H1 (cell line): Measurements from ENCODE around the gene KLHL41. TPM values are rescaled to one million over a fixed set of nuclear protein-coding genes. Genes with fewer than 3 reads are reported as not detected.

Experiments used
- GTF2F1 ChIP-seq: IDR thresholded peaks from 2 replicates; pipeline ENCODE4 v1.6.1; 2012; ENCODE audit warnings: low read depth, low read length, improper control_type of control experiment, borderline replicate concordance
- KDM5A ChIP-seq: fragments of 200-600 bp; IDR thresholded peaks from 2 replicates; pipeline ENCODE4 v1.7.1; 2012; ENCODE audit warnings: mild to moderate bottlenecking, low read length, inconsistent platforms, mixed read lengths
- MAFK ChIP-seq: IDR thresholded peaks from 2 replicates; pipeline ENCODE4 v1.6.1; 2012; ENCODE audit warnings: low read depth, mild to moderate bottlenecking, improper control_type of control experiment, low read length
- RXRA ChIP-seq: IDR thresholded peaks from 2 replicates; pipeline ENCODE4 v1.6.1; 2011; ENCODE audit warnings: low read depth, mild to moderate bottlenecking, low read length, moderate library complexity; ENCODE audit not compliant: insufficient read depth
- SP4 ChIP-seq: IDR thresholded peaks from 2 replicates; pipeline ENCODE4 v1.6.1; 2012; ENCODE audit warnings: low read length, inconsistent platforms
- ZNF274 ChIP-seq: IDR thresholded peaks from 2 replicates; pipeline ENCODE4 v1.7.0; 2012; ENCODE audit warnings: low read length, borderline replicate concordance; ENCODE audit errors: extremely low read depth
- polyA plus RNA-seq, 7 experiments: library from polyadenylated mRNA; depleted of rRNA in 3 of 7; stranded (reverse) in 5 of 7; unstranded in 2 of 7; fragments of >200 nt in 5 of 7; fragments of 200-250 nt in 2 of 7; gene quantifications; 1 replicate in 5 of 7; 2 replicates in 1 of 7; 4 replicates in 1 of 7; pipeline versions ENCODE4 v1.2.1 to v1.2.3, GENCODE V29; 2011 to 2013; ENCODE audit warnings: missing spikeins in 2 of 7, mixed read lengths in 2 of 7
- total RNA-seq: library from RNA; stranded (reverse); fragmentation: NEBNext Ultra II Directional; extraction: Animal tissue kit (Norgen Biotek cat#: 25700); gene quantifications from 2 replicates; pipeline ENCODE4 v1.2.1, GENCODE V29; 2021
- TF ChIP-seq, protein P1 (sequence below): fragments of 300-600 bp; sonication (generic); IDR thresholded peaks from 2 replicates; pipeline ENCODE4 v1.7.1; 2012; ENCODE audit warnings: low read length, moderate library complexity, mild to moderate bottlenecking, inconsistent platforms; ENCODE audit not compliant: insufficient replicate concordance
- TF ChIP-seq, protein P2 (sequence below), 3 experiments: IDR thresholded peaks; 1 replicate in 2 of 3; 2 replicates in 1 of 3; pipeline versions ENCODE4 v1.5.1 to v1.6.1; 2011; ENCODE audit warnings: low read length in 3 of 3, mild to moderate bottlenecking in 3 of 3, inconsistent platforms in 2 of 3, low read depth in 1 of 3, moderate library complexity in 1 of 3; ENCODE audit not compliant: insufficient read depth in 1 of 3; ENCODE audit errors: control extremely low read depth in 1 of 3

Gene KLHL41
- total and polyA plus RNA-seq, 2 of the 8 experiments (the other 6 are each of a cell fraction or from before 2014, with no cell fraction given) = not detected

DNA sequence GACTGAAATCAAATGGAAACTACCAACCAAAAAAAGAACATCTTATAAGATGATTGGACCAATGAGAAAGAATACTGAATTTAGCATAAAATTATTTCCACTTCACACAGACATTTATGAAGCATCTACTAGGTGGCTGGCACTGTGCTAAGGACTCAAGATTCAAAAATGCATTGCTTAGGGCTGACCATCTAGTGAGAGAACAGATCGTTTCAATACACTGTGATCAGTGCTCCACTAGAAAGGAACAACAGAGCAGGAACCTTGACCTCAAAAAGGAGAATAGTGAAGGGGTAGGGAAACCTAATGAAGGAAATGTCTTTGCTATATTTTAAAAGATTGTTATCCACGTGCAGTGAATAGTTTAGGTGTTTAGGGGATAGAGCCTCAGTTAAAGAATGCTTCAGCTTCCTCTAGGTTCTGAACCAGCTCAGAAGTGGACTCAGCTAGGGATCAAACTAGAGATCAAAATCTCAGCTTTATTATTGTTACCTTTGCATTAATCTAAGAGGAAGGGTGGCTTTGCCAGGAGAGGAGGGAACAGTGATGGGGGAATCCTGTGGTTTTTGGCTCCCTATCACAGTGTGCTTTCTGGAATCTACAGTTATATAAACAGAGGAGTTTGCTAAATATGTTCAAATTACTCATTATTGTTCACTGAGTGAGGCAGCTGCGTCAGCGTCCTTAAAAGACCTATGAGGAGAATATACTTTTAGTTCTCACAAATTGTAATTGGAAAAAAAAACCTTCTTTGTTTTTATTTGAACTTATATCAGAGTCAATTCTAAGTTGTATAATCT lies 46.4 kb upstream of the KLHL41 start (continued):
- TF ChIP-seq, protein P1, sequence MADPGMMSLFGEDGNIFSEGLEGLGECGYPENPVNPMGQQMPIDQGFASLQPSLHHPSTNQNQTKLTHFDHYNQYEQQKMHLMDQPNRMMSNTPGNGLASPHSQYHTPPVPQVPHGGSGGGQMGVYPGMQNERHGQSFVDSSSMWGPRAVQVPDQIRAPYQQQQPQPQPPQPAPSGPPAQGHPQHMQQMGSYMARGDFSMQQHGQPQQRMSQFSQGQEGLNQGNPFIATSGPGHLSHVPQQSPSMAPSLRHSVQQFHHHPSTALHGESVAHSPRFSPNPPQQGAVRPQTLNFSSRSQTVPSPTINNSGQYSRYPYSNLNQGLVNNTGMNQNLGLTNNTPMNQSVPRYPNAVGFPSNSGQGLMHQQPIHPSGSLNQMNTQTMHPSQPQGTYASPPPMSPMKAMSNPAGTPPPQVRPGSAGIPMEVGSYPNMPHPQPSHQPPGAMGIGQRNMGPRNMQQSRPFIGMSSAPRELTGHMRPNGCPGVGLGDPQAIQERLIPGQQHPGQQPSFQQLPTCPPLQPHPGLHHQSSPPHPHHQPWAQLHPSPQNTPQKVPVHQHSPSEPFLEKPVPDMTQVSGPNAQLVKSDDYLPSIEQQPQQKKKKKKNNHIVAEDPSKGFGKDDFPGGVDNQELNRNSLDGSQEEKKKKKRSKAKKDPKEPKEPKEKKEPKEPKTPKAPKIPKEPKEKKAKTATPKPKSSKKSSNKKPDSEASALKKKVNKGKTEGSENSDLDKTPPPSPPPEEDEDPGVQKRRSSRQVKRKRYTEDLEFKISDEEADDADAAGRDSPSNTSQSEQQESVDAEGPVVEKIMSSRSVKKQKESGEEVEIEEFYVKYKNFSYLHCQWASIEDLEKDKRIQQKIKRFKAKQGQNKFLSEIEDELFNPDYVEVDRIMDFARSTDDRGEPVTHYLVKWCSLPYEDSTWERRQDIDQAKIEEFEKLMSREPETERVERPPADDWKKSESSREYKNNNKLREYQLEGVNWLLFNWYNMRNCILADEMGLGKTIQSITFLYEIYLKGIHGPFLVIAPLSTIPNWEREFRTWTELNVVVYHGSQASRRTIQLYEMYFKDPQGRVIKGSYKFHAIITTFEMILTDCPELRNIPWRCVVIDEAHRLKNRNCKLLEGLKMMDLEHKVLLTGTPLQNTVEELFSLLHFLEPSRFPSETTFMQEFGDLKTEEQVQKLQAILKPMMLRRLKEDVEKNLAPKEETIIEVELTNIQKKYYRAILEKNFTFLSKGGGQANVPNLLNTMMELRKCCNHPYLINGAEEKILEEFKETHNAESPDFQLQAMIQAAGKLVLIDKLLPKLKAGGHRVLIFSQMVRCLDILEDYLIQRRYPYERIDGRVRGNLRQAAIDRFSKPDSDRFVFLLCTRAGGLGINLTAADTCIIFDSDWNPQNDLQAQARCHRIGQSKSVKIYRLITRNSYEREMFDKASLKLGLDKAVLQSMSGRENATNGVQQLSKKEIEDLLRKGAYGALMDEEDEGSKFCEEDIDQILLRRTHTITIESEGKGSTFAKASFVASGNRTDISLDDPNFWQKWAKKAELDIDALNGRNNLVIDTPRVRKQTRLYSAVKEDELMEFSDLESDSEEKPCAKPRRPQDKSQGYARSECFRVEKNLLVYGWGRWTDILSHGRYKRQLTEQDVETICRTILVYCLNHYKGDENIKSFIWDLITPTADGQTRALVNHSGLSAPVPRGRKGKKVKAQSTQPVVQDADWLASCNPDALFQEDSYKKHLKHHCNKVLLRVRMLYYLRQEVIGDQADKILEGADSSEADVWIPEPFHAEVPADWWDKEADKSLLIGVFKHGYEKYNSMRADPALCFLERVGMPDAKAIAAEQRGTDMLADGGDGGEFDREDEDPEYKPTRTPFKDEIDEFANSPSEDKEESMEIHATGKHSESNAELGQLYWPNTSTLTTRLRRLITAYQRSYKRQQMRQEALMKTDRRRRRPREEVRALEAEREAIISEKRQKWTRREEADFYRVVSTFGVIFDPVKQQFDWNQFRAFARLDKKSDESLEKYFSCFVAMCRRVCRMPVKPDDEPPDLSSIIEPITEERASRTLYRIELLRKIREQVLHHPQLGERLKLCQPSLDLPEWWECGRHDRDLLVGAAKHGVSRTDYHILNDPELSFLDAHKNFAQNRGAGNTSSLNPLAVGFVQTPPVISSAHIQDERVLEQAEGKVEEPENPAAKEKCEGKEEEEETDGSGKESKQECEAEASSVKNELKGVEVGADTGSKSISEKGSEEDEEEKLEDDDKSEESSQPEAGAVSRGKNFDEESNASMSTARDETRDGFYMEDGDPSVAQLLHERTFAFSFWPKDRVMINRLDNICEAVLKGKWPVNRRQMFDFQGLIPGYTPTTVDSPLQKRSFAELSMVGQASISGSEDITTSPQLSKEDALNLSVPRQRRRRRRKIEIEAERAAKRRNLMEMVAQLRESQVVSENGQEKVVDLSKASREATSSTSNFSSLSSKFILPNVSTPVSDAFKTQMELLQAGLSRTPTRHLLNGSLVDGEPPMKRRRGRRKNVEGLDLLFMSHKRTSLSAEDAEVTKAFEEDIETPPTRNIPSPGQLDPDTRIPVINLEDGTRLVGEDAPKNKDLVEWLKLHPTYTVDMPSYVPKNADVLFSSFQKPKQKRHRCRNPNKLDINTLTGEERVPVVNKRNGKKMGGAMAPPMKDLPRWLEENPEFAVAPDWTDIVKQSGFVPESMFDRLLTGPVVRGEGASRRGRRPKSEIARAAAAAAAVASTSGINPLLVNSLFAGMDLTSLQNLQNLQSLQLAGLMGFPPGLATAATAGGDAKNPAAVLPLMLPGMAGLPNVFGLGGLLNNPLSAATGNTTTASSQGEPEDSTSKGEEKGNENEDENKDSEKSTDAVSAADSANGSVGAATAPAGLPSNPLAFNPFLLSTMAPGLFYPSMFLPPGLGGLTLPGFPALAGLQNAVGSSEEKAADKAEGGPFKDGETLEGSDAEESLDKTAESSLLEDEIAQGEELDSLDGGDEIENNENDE = no peak
- TF ChIP-seq SP4 (no peak), MAFK (no peak), ZNF274 (no peak), KDM5A (no peak), RXRA (no peak), GTF2F1 (no peak)
- TF ChIP-seq, protein P2, sequence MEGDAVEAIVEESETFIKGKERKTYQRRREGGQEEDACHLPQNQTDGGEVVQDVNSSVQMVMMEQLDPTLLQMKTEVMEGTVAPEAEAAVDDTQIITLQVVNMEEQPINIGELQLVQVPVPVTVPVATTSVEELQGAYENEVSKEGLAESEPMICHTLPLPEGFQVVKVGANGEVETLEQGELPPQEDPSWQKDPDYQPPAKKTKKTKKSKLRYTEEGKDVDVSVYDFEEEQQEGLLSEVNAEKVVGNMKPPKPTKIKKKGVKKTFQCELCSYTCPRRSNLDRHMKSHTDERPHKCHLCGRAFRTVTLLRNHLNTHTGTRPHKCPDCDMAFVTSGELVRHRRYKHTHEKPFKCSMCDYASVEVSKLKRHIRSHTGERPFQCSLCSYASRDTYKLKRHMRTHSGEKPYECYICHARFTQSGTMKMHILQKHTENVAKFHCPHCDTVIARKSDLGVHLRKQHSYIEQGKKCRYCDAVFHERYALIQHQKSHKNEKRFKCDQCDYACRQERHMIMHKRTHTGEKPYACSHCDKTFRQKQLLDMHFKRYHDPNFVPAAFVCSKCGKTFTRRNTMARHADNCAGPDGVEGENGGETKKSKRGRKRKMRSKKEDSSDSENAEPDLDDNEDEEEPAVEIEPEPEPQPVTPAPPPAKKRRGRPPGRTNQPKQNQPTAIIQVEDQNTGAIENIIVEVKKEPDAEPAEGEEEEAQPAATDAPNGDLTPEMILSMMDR (IDR thresholded peaks at IDR 0.05; ENCODE audit: control extremely low read depth in 1 of 3, insufficient read depth in 1 of 3, low read depth in 1 of 3, low read length in 3 of 3) = no peak
